Chondrocyte (in vitro differentiated cells): ENCODE data around the gene FAM43A. TPM values are rescaled to one million over a fixed set of nuclear protein-coding genes. Genes with fewer than 3 reads are reported as not detected.

Source experiments
- DNase-seq: peaks from one replicate; pipeline ENCODE4 v3.0.0; 2021; ENCODE audit warnings: mixed read lengths, low spot score
- H3K27ac Mint-ChIP-seq: one replicate; pipeline ENCODE4 v1.8.0; 2021; ENCODE audit warnings: mild to moderate bottlenecking, moderate library complexity, mixed read lengths; ENCODE audit not compliant: unreplicated experiment
- H3K27me3 Mint-ChIP-seq: 2 replicates; pipeline ENCODE4 v1.8.0; 2021; ENCODE audit warnings: low read depth, mixed read lengths
- H3K36me3 Mint-ChIP-seq: 2 replicates; pipeline ENCODE4 v1.8.0; 2021; ENCODE audit warnings: low read depth, mixed read lengths
- H3K4me1 Mint-ChIP-seq: 2 replicates; pipeline ENCODE4 v1.8.0; 2021; ENCODE audit warnings: low read depth, mild to moderate bottlenecking, mixed read lengths
- H3K4me3 Mint-ChIP-seq: one replicate; pipeline ENCODE4 v1.8.0; 2021; ENCODE audit warnings: mild to moderate bottlenecking, moderate library complexity, mixed read lengths; ENCODE audit not compliant: unreplicated experiment
- H3K9me3 Mint-ChIP-seq: 2 replicates; pipeline ENCODE4 v1.8.0; 2021; ENCODE audit warnings: low read depth, mixed read lengths
- total RNA-seq: library from RNA; stranded (reverse); gene quantifications from 3 replicates; pipeline ENCODE4 v1.2.1, GENCODE V29; 2021
- TF ChIP-seq, protein P1 (sequence below): fragments of 200-600 bp; sonication (generic); IDR thresholded peaks from 2 replicates; pipeline ENCODE4 v1.5.0; 2021; ENCODE audit warnings: antibody characterized with exemption, mild to moderate bottlenecking, moderate library complexity

The FAM43A gene
- total RNA-seq, 1 donor from 2014 or later, result 25.3 TPM

DNA sequence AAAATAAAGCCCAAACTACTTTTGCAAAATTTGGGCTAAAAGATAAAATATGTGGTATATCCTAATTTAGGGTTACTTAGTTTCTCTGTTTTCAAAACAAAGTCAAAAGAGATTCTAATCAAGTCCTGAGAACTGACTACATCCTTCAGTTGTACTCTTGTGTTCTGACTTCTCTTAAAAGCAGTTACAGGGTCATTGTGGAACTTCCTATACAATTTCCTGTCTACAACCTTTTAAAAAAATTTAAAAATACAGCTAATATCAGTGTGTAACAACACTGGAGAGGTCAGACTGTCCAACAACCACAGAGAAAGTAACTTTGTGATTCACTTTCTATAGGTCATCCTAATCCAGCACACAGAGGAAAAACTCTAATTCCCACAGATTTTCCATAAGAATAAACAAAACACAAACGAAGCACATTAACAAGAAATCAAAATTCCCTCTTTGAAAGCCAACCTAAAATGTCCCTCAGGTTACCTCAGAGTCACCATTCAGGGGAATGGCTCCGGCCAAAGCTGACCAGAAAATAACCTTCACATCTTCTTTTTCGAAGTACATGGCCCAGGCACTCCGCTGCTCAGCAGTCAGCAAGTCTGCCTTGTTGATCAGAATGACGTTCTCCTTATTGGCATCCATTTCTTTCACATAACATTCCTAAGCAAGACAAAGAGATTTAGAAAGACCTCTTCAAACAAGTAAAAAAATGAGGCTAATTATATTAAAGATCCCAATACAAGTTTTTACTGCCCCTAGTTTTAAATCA lies 27.0 kb upstream of the FAM43A start:
- Mint-ChIP-seq H3K27ac (no peak overlapping the region), H3K4me3 (no peak overlapping the region), H3K27me3 (no peaks in the 10 kb centered on the region), H3K36me3 (peaks cover 29% of the 10 kb centered on the region), H3K9me3 (no peaks in the 10 kb centered on the region), H3K4me1 (no peaks in the 10 kb centered on the region)
- TF ChIP-seq, protein P1, sequence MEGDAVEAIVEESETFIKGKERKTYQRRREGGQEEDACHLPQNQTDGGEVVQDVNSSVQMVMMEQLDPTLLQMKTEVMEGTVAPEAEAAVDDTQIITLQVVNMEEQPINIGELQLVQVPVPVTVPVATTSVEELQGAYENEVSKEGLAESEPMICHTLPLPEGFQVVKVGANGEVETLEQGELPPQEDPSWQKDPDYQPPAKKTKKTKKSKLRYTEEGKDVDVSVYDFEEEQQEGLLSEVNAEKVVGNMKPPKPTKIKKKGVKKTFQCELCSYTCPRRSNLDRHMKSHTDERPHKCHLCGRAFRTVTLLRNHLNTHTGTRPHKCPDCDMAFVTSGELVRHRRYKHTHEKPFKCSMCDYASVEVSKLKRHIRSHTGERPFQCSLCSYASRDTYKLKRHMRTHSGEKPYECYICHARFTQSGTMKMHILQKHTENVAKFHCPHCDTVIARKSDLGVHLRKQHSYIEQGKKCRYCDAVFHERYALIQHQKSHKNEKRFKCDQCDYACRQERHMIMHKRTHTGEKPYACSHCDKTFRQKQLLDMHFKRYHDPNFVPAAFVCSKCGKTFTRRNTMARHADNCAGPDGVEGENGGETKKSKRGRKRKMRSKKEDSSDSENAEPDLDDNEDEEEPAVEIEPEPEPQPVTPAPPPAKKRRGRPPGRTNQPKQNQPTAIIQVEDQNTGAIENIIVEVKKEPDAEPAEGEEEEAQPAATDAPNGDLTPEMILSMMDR, result no peak
- no peak for DNase-seq

DNA sequence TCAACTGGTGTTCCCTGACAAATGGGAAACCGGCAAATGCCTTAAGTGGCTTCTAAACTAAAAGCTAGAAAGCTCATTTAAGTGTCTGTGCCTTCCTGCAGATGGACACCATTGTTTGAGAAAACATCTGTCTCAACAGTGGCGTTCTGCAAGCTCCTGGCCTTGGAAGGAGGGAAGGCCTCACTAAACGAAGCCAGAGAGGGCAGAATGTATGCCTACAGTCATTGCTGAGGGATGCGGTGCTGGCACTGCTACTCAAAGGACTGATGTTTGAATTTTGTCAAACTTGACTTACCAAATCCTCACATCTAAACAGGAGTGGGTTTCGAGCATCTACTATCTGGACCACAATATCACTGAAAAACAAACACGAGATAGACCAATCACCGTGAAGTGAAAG lies 25.9 kb upstream of the FAM43A start:
- Mint-ChIP-seq H3K27me3 (no peaks in the 10 kb centered on the region), H3K4me1 (no peaks in the 10 kb centered on the region), H3K4me3 (no peak overlapping the region), H3K36me3 (peaks cover 21% of the 10 kb centered on the region), H3K9me3 (no peaks in the 10 kb centered on the region), H3K27ac (no peak overlapping the region)
- no peak for DNase-seq
- TF ChIP-seq, protein P1, result no peak

DNA sequence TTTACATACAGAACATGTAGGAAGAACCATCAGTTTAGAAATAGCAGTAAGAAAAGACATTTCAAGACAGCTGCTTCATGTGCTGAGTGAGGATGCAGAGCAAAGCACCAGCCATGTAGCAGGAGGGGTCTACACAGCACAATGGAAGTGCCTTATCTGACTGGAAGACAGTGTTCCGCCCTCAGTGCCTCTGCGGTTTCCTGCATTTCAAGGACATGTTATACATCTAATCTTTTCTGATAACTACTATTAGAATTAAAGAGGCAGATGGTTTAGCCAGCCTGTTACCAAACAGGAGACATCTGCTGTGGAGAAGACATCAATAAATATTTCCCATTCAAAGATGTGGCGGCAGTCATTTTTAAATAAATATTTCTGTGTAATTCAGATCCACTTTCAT lies 24.3 kb upstream of the FAM43A start:
- Mint-ChIP-seq H3K27ac (no peak overlapping the region), H3K9me3 (no peaks in the 10 kb centered on the region), H3K27me3 (no peaks in the 10 kb centered on the region), H3K4me1 (no peaks in the 10 kb centered on the region), H3K4me3 (no peak overlapping the region), H3K36me3 (peaks cover 30% of the 10 kb centered on the region)
- no peak for DNase-seq
- TF ChIP-seq, protein P1, result no peak

DNA sequence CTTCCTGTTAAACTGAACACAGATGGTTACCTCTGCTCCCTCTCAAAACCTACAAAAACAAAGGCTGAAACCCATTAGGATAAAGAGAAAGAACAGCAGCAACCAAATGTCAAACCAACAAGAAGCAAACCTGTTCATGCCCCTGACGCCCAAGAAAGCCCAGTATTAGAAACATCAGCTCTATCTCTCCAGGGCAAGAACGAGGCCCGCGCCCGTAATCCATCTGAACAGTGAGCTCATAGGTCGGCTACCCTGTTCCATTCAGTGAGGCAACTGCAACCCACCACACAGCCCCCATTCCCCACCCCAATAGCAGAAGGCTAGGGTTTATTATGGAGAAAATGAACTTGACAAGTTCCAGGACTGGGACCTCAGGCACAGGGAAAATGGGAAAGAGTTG lies 23.7 kb upstream of the FAM43A start:
- peaks cover 29% of the 10 kb centered on the region for H3K36me3 Mint-ChIP-seq
- DNase-seq, result no peak

DNA sequence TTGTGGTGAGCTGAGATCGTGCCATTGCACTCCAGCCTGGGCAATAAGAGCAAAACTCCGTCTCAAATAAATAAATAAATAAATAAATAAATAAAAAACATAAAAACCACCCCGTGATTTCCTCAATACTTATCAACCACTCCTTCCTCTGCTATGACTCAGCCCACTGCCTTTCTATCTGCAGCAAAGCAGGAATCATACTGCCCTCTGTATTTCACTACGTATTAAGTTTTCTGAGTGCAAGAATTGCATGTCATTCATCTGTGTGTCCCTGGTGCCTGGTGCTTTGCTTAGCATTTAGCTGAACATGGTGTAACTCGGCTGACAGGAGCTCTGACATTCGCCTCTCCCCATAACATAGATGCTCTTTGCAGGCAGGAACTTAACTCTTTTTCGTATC lies 20.8 kb upstream of the FAM43A start:
- TF ChIP-seq, protein P1, result no peak
- Mint-ChIP-seq H3K27ac (no peak overlapping the region), H3K9me3 (no peaks in the 10 kb centered on the region), H3K4me3 (no peak overlapping the region), H3K36me3 (peaks cover 19% of the 10 kb centered on the region), H3K27me3 (no peaks in the 10 kb centered on the region), H3K4me1 (no peaks in the 10 kb centered on the region)
- DNase-seq, result no peak

More for the DNA sequence above, 23.7 kb upstream of the FAM43A start:
- TF ChIP-seq, protein P1, result no peak
- no peak overlapping the region for H3K27ac Mint-ChIP-seq
- no peaks in the 10 kb centered on the region for H3K4me1 Mint-ChIP-seq
- no peak overlapping the region for H3K4me3 Mint-ChIP-seq
- H3K9me3 Mint-ChIP-seq, result no peaks in the 10 kb centered on the region
- H3K27me3 Mint-ChIP-seq, result no peaks in the 10 kb centered on the region
